HepG2 (cell line): ENCODE results near the gene CPSF6.

Experiments
- ARID2 ChIP-seq: sonication (generic); formaldehyde crosslinking; IDR thresholded peaks from 2 replicates; pipeline ENCODE4 v1.8.1; 2022; ENCODE audit warnings: mild to moderate bottlenecking, missing genetic modification reagents, borderline replicate concordance
- BRCA1 ChIP-seq: sonication (generic); formaldehyde crosslinking; IDR thresholded peaks from 2 replicates; pipeline ENCODE4 v1.4.0; 2020; ENCODE audit warnings: missing genetic modification reagents
- CHD2 ChIP-seq: IDR thresholded peaks from 2 replicates; pipeline ENCODE4 v1.6.1; 2011; ENCODE audit warnings: low read depth, low read length, improper control_type of control experiment
- CREM ChIP-seq, 2 experiments: sonication (generic) in 1 of 2; formaldehyde crosslinking in 1 of 2; IDR thresholded peaks; 2 replicates each; pipeline versions ENCODE4 v1.4.0 to v1.6.1; 2016 to 2020; ENCODE audit warnings: antibody characterized with exemption in 1 of 2, mild to moderate bottlenecking in 1 of 2, missing genetic modification reagents in 1 of 2
- HMG20A ChIP-seq: IDR thresholded peaks from 2 replicates; pipeline ENCODE4 v1.6.1; 2016; ENCODE audit warnings: borderline replicate concordance
- HMGXB4 ChIP-seq, 2 experiments: sonication (generic) in 1 of 2; formaldehyde crosslinking in 1 of 2; IDR thresholded peaks; 2 replicates each; pipeline versions ENCODE4 v1.4.0 to v1.6.1; 2018 to 2020; ENCODE audit warnings: missing genetic modification reagents in 2 of 2, borderline replicate concordance in 1 of 2, low read depth in 1 of 2, mild to moderate bottlenecking in 1 of 2, missing biosample characterization in 1 of 2
- HOXA3 ChIP-seq: sonication (generic); formaldehyde crosslinking; IDR thresholded peaks from 2 replicates; pipeline ENCODE4 v1.5.0; 2020; ENCODE audit warnings: missing genetic modification reagents
- KDM1A ChIP-seq: IDR thresholded peaks from 2 replicates; pipeline ENCODE4 v1.6.1; 2016; ENCODE audit warnings: missing compliant biosample characterization
- KDM5A ChIP-seq: fragments of 200-600 bp; sonication (generic); IDR thresholded peaks from 2 replicates; pipeline ENCODE4 v1.7.0; 2018; ENCODE audit warnings: antibody characterized with exemption, mild to moderate bottlenecking, low read length, borderline replicate concordance
- MTERF4 ChIP-seq: sonication (generic); formaldehyde crosslinking; IDR thresholded peaks from 2 replicates; pipeline ENCODE4 v1.8.0; 2023; ENCODE audit warnings: mild to moderate bottlenecking, missing genetic modification reagents
- SRF ChIP-seq: IDR thresholded peaks from 2 replicates; pipeline ENCODE4 v1.6.1; 2011; ENCODE audit warnings: mild to moderate bottlenecking, low read depth, low read length, moderate library complexity
- TFE3 ChIP-seq: IDR thresholded peaks from 2 replicates; pipeline ENCODE4 v1.6.1; 2016
- ZBTB20 ChIP-seq: sonication (generic); formaldehyde crosslinking; IDR thresholded peaks from 2 replicates; pipeline ENCODE4 v1.8.1; 2023; ENCODE audit warnings: missing genetic modification reagents, low read depth, mild to moderate bottlenecking, borderline replicate concordance
- ZNF317 ChIP-seq: sonication (generic); formaldehyde crosslinking; IDR thresholded peaks from 2 replicates; pipeline ENCODE4 v1.5.0; 2020; ENCODE audit warnings: mild to moderate bottlenecking, missing genetic modification reagents

- TF ChIP-seq ARID2: no peak
- TF ChIP-seq ZNF317 (CRISPR knock-in tag): no peak
- TF ChIP-seq SRF: no peak
- TF ChIP-seq TFE3 (CRISPR knock-in tag): no peak
- TF ChIP-seq KDM5A: no peak
- TF ChIP-seq HOXA3: no peak
- no peak for TF ChIP-seq BRCA1
- TF ChIP-seq HMGXB4 (CRISPR knock-in tag; IDR thresholded peaks at IDR 0.05; ENCODE audit: borderline replicate concordance in 1 of 2, low read depth in 1 of 2): no peak
- no peak for TF ChIP-seq CREM (IDR thresholded peaks at IDR 0.05)
- no peak for TF ChIP-seq CREM (CRISPR knock-in tag; IDR thresholded peaks at IDR 0.05)
- TF ChIP-seq KDM1A: no peak
- TF ChIP-seq MTERF4 (CRISPR knock-in tag): no peak
- TF ChIP-seq ZBTB20: no peak
- no peak for TF ChIP-seq CHD2
- no peak for TF ChIP-seq HMG20A
Observed at GRCh38 chr12:69313209-69313608, 73.8 kb downstream of the CPSF6 start.
